Measurements from ENCODE around the gene GRM1. TPM values are rescaled to one million over a fixed set of nuclear protein-coding genes. Genes with fewer than 3 reads are reported as not detected.

GRM1 gene
- total and polyA plus RNA-seq, 2 experiments from 2014 or later: 0.29 to 0.63 TPM

GRCh38 chr6:146210406-146211083, 181.7 kb downstream of the GRM1 start:
- Mint-ChIP-seq H3K4me1 (peaks cover 11% of the 10 kb centered on the region; the same call in 2 of the 3 replicates), H3K4me3 (no peak overlapping the region), H3K27ac (peak overlapping the region; percentile 42), H3K9me3 (no peaks in the 10 kb centered on the region; the same call in 2 of the 3 replicates), H3K36me3 (ENCODE audit: low read depth) (no peaks in the 10 kb centered on the region), H3K27me3 (ENCODE audit: insufficient read depth, low read depth, poor library complexity) (peaks cover 3% of the 10 kb centered on the region)
- H3K4me2 ChIP-seq: no peak overlapping the region
- ATAC-seq (peak; percentile 53), DNase-seq (ENCODE audit: low spot score) (peak; percentile 16)
- H3K9me2 ChIP-seq (ENCODE audit: insufficient read depth): no peaks in the 10 kb centered on the region
- no peaks in the 10 kb centered on the region for H3K36me3 ChIP-seq (ENCODE audit: insufficient read depth)
- H4K20me1 ChIP-seq (replicated peaks; ENCODE audit: insufficient read depth): no peaks in the 10 kb centered on the region
- no peak overlapping the region for H3K4me3 ChIP-seq
- 0 out of 2 replicates have a peak, but pooled peaks cover 10% of the 10 kb centered on the region for H3K4me1 ChIP-seq (ENCODE audit: insufficient read depth)
- no peaks in the 10 kb centered on the region for H3K79me2 ChIP-seq (replicated peaks; ENCODE audit: insufficient read depth)
- no peak overlapping the region for H3K27ac ChIP-seq (ENCODE audit: low read depth)
- no peaks in the 10 kb centered on the region for H3K27me3 ChIP-seq (ENCODE audit: insufficient read depth)
- peak overlapping the region; percentile 39; the same call in 1 of the 2 replicates for H2AFZ ChIP-seq
- TF ChIP-seq ETS1 (IDR thresholded peaks at IDR 0.05): no peak
- TF ChIP-seq NANOG (IDR thresholded peaks at IDR 0.05; ENCODE audit: borderline replicate concordance): no peak
- TF ChIP-seq ZNF462 (CRISPR knock-in tag; IDR thresholded peaks at IDR 0.05): no peak
- no peak for TF ChIP-seq STAT1 (IDR thresholded peaks at IDR 0.05; ENCODE audit: unreplicated experiment)
- TF ChIP-seq REST (IDR thresholded peaks at IDR 0.05; ENCODE audit: unreplicated experiment): no peak
- no peak for TF ChIP-seq JUNB (IDR thresholded peaks at IDR 0.05; ENCODE audit: unreplicated experiment)
- TF ChIP-seq EZH2phosphoT487 (IDR thresholded peaks at IDR 0.05; ENCODE audit: unreplicated experiment): no peak
- TF ChIP-seq POLR2AphosphoS5 (IDR thresholded peaks at IDR 0.05; ENCODE audit: low read depth): no peak
- no peak for TF ChIP-seq CTCF (conservative IDR thresholded peaks at IDR 0.05; ENCODE audit: low read depth in 2 of 2)
- no peak for TF ChIP-seq EZH2 (IDR thresholded peaks at IDR 0.05; ENCODE audit: low read depth, unreplicated experiment)
- TF ChIP-seq ZNF114 (CRISPR knock-in tag; IDR thresholded peaks at IDR 0.05): no peak
- TF ChIP-seq ZNF331 (CRISPR knock-in tag; IDR thresholded peaks at IDR 0.05; ENCODE audit: low read depth): no peak
- TF ChIP-seq CREB1 (CRISPR knock-in tag; IDR thresholded peaks at IDR 0.05; ENCODE audit: low read depth): no peak
- no peaks in the 10 kb centered on the region for H3F3A ChIP-seq (replicated peaks; ENCODE audit: low read depth)
